Nephron progenitor cell (in vitro differentiated cells): ENCODE measurements around the gene ADORA1.
A peak's percentile ranks its signal among the peaks of the same experiment; 100 is the strongest.

Source experiments
- DNase-seq: peaks from one replicate; pipeline ENCODE4 v3.0.0; 2021
- H3K27ac Mint-ChIP-seq: 2 replicates; pipeline ENCODE4 v1.8.0; 2021; ENCODE audit warnings: mild to moderate bottlenecking, moderate library complexity, mixed read lengths
- H3K27me3 Mint-ChIP-seq: 2 replicates; pipeline ENCODE4 v1.8.0; 2021; ENCODE audit warnings: mild to moderate bottlenecking, low read depth, mixed read lengths; ENCODE audit not compliant: poor library complexity
- H3K36me3 Mint-ChIP-seq: 2 replicates; pipeline ENCODE4 v1.8.0; 2021; ENCODE audit warnings: low read depth, mixed read lengths
- H3K4me1 Mint-ChIP-seq: 2 replicates; pipeline ENCODE4 v1.8.0; 2021; ENCODE audit warnings: mixed read lengths
- H3K4me3 Mint-ChIP-seq: 2 replicates; pipeline ENCODE4 v1.8.0; 2021; ENCODE audit warnings: mild to moderate bottlenecking, moderate library complexity, mixed read lengths
- H3K9me3 Mint-ChIP-seq: 2 replicates; pipeline ENCODE4 v1.8.0; 2021; ENCODE audit warnings: mild to moderate bottlenecking, moderate library complexity, mixed read lengths
- TF ChIP-seq, protein P1 (sequence below): fragments of 200-600 bp; sonication (generic); IDR thresholded peaks from 2 replicates; pipeline ENCODE4 v1.5.0; 2021; ENCODE audit warnings: antibody characterized with exemption

Gene ADORA1

DNA sequence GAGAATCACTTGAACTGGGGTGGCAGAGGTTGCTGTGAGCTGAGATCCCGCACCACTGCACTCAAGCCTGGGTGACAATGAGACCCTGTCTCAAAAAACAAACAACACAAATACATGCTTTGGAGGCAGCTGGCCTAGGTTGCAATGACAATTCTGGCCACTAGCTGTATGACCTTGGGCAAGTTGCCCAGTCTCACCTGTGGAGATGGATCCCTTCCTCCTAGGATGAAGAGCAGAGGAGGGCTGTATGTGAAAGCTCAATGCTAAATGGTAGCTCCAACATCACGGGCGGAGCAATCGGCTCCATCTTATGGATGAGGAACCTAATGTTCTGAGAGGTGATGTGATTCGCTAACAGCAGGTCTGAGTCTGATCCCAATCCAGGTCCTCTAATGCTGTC is 20.6 kb downstream of the ADORA1 start:
- Mint-ChIP-seq H3K4me3 (no peak overlapping the region), H3K9me3 (peaks cover 5% of the 10 kb centered on the region), H3K27me3 (peaks cover 4% of the 10 kb centered on the region), H3K4me1 (peaks cover 70% of the 10 kb centered on the region), H3K36me3 (peaks cover 4% of the 10 kb centered on the region), H3K27ac (no peak overlapping the region)
- TF ChIP-seq, protein P1, sequence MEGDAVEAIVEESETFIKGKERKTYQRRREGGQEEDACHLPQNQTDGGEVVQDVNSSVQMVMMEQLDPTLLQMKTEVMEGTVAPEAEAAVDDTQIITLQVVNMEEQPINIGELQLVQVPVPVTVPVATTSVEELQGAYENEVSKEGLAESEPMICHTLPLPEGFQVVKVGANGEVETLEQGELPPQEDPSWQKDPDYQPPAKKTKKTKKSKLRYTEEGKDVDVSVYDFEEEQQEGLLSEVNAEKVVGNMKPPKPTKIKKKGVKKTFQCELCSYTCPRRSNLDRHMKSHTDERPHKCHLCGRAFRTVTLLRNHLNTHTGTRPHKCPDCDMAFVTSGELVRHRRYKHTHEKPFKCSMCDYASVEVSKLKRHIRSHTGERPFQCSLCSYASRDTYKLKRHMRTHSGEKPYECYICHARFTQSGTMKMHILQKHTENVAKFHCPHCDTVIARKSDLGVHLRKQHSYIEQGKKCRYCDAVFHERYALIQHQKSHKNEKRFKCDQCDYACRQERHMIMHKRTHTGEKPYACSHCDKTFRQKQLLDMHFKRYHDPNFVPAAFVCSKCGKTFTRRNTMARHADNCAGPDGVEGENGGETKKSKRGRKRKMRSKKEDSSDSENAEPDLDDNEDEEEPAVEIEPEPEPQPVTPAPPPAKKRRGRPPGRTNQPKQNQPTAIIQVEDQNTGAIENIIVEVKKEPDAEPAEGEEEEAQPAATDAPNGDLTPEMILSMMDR, result peak; percentile 30
- no peak for DNase-seq

DNA sequence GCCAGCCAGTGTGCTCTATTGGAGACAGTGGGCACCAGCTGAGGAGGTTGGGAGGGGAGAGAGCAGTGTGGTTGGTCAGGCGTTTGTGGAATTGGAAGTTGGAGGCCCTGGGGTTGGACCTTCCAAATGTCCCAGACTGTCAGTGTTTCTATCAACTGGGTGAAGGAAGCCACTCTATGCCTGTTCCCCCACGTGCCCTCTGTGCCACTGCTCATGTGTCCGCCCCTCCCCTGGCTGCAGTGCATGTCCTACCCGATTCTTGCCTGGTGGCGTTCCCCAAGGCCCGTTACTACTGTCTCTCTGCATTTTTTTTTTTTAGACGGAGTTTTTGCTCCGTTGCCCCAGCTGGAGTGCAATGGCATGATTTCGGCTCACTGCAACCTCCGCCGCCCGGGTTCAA is 21.1 kb downstream of the ADORA1 start:
- peaks cover 2% of the 10 kb centered on the region for H3K36me3 Mint-ChIP-seq
- H3K27me3 Mint-ChIP-seq, result peaks cover 2% of the 10 kb centered on the region
- TF ChIP-seq, protein P1, result no peak
- DNase-seq, result no peak
- no peak overlapping the region for H3K4me3 Mint-ChIP-seq
- H3K9me3 Mint-ChIP-seq, result peaks cover 2% of the 10 kb centered on the region
- H3K27ac Mint-ChIP-seq, result no peak overlapping the region
- H3K4me1 Mint-ChIP-seq, result peaks cover 73% of the 10 kb centered on the region

DNA sequence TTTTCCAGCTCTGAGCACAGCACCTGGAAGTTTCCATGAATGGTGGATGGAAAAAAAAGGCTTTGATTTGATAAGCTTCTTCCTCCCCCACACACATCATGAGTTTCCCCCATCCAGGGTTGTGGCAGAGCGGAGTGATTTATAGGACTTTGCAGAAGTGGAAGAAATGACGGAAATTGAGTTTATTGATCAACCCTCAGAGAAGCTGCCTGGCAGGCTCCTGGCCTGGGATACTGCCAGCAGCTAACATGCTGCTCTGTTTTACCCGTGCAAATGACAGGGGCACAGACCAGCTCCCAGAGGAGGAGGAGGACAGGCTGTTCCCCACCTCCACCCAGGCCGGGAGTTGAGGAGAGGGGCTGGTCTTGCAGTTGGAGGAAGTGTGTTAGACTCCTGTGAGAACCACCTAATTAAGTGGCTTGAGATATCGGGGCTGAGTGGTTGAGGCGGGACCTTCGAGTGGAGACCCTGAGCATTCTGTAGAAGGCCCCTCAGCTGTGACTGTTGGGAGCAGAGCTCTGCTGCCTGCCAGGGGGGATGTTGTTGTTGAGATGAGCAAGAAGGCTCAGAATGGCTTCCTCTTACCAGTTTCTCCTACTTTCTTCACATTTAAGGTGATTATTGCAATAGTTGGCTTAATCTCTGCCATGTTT is 21.8 kb downstream of the ADORA1 start:
- TF ChIP-seq, protein P1, result no peak
- no peaks in the 10 kb centered on the region for H3K9me3 Mint-ChIP-seq
- H3K4me1 Mint-ChIP-seq, result peaks cover 74% of the 10 kb centered on the region
- no peaks in the 10 kb centered on the region for H3K36me3 Mint-ChIP-seq
- DNase-seq, result no peak
- H3K27me3 Mint-ChIP-seq, result no peaks in the 10 kb centered on the region
- H3K27ac Mint-ChIP-seq, result peak overlapping the region; percentile 27
- no peak overlapping the region for H3K4me3 Mint-ChIP-seq

DNA sequence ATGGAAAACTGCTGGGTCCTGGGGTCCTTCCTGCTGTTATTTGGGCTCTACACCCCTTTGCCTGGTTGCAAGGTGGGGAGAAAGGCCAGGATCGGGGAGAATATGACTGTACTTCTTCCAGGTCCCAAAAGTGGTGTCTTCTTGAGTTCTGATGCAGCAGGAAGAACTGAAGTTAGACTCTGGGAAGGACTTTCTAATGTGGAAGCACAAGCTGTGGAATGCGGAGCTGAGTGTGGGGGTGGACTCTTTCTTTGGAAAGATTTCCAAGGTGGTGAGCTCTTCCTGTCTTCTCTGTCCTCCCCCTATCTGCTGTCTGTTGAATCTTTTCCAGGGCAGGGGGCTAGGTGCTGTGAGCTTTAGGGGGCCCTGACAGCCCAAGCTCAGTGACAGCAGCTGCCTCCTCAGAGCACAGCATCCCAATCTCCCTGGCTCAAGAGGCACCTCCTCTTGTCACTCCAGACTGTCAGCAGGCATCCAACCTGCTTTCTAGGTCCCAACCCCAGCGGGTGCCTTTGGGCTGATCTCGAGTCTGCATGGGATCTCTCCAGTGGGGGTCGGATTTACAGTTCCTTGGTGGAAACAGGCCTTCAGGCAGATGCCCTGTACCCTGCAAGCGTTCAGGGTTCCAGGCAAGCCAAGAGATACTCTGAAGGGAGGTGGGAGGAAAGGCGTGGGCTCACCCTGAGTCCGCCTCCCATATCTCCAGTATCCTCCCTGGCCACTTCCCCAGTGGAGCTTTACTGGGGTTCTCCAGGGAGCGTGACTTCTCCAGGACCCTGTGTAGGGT is 23.2 kb downstream of the ADORA1 start:
- H3K4me3 Mint-ChIP-seq, result no peak overlapping the region
- TF ChIP-seq, protein P1, result no peak
- H3K27ac Mint-ChIP-seq, result peak overlapping the region; percentile 16
- peaks cover 1% of the 10 kb centered on the region for H3K27me3 Mint-ChIP-seq
- no peaks in the 10 kb centered on the region for H3K36me3 Mint-ChIP-seq
- peaks cover 75% of the 10 kb centered on the region for H3K4me1 Mint-ChIP-seq
- DNase-seq, result no peak
- H3K9me3 Mint-ChIP-seq, result no peaks in the 10 kb centered on the region

DNA sequence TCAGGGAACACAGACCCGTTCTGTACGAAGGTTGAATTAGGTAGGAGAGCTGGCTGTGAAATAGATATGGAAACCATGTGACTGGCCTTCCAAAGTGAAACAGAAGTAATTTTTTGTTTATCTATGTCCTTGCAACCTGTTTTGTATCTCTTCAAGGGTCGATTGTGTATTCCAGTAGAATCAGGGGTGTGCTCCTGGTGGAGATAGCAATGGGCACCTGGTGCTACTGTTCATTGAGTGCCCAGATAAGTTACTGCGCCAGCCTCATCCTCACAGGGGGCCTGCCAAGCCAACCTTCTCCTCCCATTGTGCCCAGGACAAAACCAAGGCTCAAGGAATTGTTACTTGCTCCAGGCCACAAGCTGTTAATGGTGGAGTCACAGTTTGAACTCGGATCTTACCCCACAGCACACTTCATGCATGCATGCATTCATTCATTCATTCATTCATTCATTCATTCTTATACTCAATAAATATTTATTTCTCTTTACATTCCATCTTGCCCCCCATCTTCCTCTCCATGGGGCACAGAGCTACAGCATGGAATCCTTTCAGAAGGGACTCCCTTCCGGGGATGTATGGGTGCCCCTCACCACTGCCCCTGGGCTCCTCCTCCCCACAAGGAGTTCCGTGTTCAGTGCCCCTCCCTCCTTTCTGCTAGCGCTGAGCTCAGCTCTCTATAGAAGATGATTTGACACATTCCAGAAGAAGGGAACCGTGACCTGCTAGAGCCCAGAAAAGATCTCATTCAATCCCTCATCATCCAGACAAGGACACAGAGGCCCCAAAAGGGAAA is 24.0 kb downstream of the ADORA1 start:
- H3K4me1 Mint-ChIP-seq, result peaks cover 77% of the 10 kb centered on the region
- peak overlapping the region; percentile 16 for H3K27ac Mint-ChIP-seq
- H3K4me3 Mint-ChIP-seq, result no peak overlapping the region

More for the DNA sequence above, 24.0 kb downstream of the ADORA1 start:
- no peaks in the 10 kb centered on the region for H3K9me3 Mint-ChIP-seq
- no peak for DNase-seq
- TF ChIP-seq, protein P1, result no peak
- peaks cover 4% of the 10 kb centered on the region for H3K27me3 Mint-ChIP-seq
- no peaks in the 10 kb centered on the region for H3K36me3 Mint-ChIP-seq
